ENCODE results near the gene TMC2. TPM values are rescaled to one million over a fixed set of nuclear protein-coding genes. Genes with fewer than 3 reads are reported as not detected.

TMC2 gene
- total RNA-seq, 1 donor from 2014 or later = not detected

GRCh38 chr20:2603816-2604505, 67.6 kb downstream of the TMC2 start:
- intact Hi-C loops (cut with micrococcal nuclease) = no loop called here
- Histone ChIP-seq H3K36me3 (no peaks in the 10 kb centered on the region), H3K4me3 (no peak overlapping the region), H3K9me3 (replicated peaks) (peaks cover 30% of the 10 kb centered on the region), H3K27ac (replicated peaks) (no peak overlapping the region), H3K27me3 (ENCODE audit: low read depth) (peaks cover 6% of the 10 kb centered on the region), H3K4me1 (no peaks in the 10 kb centered on the region)
- TF ChIP-seq CTCF (IDR thresholded peaks at IDR 0.05; ENCODE audit: borderline replicate concordance) = no peak
- DNase-seq = no peak

- no peak for TF ChIP-seq CTCF (IDR thresholded peaks at IDR 0.05; ENCODE audit: borderline replicate concordance)
- intact Hi-C loops (cut with micrococcal nuclease) = no loop called here
- no peak for DNase-seq
- H3K27ac ChIP-seq (replicated peaks) = no peak overlapping the region
- H3K27me3 ChIP-seq (ENCODE audit: low read depth) = peaks cover 6% of the 10 kb centered on the region
- H3K36me3 ChIP-seq = no peaks in the 10 kb centered on the region
- H3K9me3 ChIP-seq (replicated peaks) = peaks cover 30% of the 10 kb centered on the region
- no peaks in the 10 kb centered on the region for H3K4me1 ChIP-seq
- H3K4me3 ChIP-seq = no peak overlapping the region
These were observed 68.1 kb downstream of the TMC2 start for GRCh38 chr20:2604506-2604835.

GRCh38 chr20:2606507-2607006, 70.2 kb downstream of the TMC2 start:
- Histone ChIP-seq H3K27me3 (ENCODE audit: low read depth) (peaks cover 19% of the 10 kb centered on the region), H3K27ac (replicated peaks) (no peak overlapping the region), H3K4me1 (no peaks in the 10 kb centered on the region), H3K36me3 (no peaks in the 10 kb centered on the region), H3K9me3 (replicated peaks) (peaks cover 30% of the 10 kb centered on the region), H3K4me3 (no peak overlapping the region)
- intact Hi-C loops (cut with micrococcal nuclease) = no loop called here
- DNase-seq = no peak
- TF ChIP-seq CTCF (IDR thresholded peaks at IDR 0.05; ENCODE audit: borderline replicate concordance) = no peak

- H3K36me3 ChIP-seq = no peaks in the 10 kb centered on the region
- intact Hi-C loops (cut with micrococcal nuclease) = no loop called here
- no peak for TF ChIP-seq CTCF (IDR thresholded peaks at IDR 0.05; ENCODE audit: borderline replicate concordance)
- no peak overlapping the region for H3K27ac ChIP-seq (replicated peaks)
- no peak for DNase-seq
- H3K9me3 ChIP-seq (replicated peaks) = peaks cover 28% of the 10 kb centered on the region
- no peak overlapping the region for H3K4me3 ChIP-seq
- no peaks in the 10 kb centered on the region for H3K4me1 ChIP-seq
- H3K27me3 ChIP-seq (ENCODE audit: low read depth) = peaks cover 49% of the 10 kb centered on the region
These were observed 74.0 kb downstream of the TMC2 start for GRCh38 chr20:2610326-2610725.

- H3K36me3 ChIP-seq = no peaks in the 10 kb centered on the region
- H3K9me3 ChIP-seq (replicated peaks) = peaks cover 20% of the 10 kb centered on the region
- H3K27ac ChIP-seq (replicated peaks) = no peak overlapping the region
- no peak for TF ChIP-seq CTCF (IDR thresholded peaks at IDR 0.05; ENCODE audit: borderline replicate concordance)
- H3K27me3 ChIP-seq (ENCODE audit: low read depth) = peaks cover 49% of the 10 kb centered on the region
- no peak overlapping the region for H3K4me3 ChIP-seq
- no peak for DNase-seq
- H3K4me1 ChIP-seq = no peaks in the 10 kb centered on the region
- intact Hi-C loops (cut with micrococcal nuclease) = no loop called here
These were observed 74.8 kb downstream of the TMC2 start for GRCh38 chr20:2610941-2611720.
